HG02571 (cell line): ENCODE data around the gene DDX41.

Experiments used
- ATAC-seq: cut with Tn5 transposase; IDR thresholded peaks from one replicate; pipeline ENCODE4 v1.9.1; 2021; ENCODE audit warnings: mild to moderate bottlenecking, moderate library complexity; ENCODE audit not compliant: unreplicated experiment

The DDX41 gene

DNA sequence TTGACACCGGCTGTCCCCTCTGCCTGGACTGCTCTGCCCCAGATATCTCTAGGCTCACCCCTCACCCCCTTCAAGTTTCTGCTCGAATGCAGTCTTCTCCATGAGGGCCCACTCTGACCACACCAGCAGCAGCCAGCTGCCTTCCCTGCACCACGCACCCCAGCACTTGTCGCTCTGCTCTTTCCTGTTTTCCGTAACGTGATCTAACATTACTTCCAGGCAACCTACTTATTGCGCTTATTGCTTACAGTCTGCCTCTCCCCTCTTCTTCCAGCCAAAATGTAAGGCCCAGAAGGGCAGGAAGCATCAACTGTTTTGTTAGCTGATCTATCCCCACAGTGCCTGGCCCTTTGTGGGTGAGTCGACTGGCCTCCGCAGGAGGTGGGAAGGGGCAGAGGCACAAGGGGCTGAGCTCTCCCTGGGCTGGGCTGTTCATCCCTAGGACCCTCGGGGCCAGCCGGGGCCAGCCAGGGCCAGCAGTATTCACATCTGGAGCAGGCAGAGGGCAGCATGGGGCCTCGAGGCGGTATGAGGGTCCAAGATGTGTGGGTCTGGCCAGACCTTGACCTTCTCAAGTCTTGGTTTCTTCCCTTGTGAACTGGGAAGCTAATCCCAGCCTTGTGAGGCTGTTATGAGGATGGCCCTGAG is 31.7 kb downstream of the DDX41 start:
- no peak for ATAC-seq

GRCh38 chr5:177483994-177484901 is 32.5 kb downstream of the DDX41 start:
- no peak for ATAC-seq

- ATAC-seq = no peak
Observed at GRCh38 chr5:177483042-177483441, 33.7 kb downstream of the DDX41 start.

- ATAC-seq = no peak
Observed at GRCh38 chr5:177482359-177482795, 34.4 kb downstream of the DDX41 start.

- no peak for ATAC-seq
Observed at GRCh38 chr5:177479774-177480173, 37.0 kb downstream of the DDX41 start.

GRCh38 chr5:177478711-177479646 is 37.8 kb downstream of the DDX41 start:
- ATAC-seq = no peak

GRCh38 chr5:177477701-177478477 is 38.9 kb downstream of the DDX41 start:
- no peak for ATAC-seq

DNA sequence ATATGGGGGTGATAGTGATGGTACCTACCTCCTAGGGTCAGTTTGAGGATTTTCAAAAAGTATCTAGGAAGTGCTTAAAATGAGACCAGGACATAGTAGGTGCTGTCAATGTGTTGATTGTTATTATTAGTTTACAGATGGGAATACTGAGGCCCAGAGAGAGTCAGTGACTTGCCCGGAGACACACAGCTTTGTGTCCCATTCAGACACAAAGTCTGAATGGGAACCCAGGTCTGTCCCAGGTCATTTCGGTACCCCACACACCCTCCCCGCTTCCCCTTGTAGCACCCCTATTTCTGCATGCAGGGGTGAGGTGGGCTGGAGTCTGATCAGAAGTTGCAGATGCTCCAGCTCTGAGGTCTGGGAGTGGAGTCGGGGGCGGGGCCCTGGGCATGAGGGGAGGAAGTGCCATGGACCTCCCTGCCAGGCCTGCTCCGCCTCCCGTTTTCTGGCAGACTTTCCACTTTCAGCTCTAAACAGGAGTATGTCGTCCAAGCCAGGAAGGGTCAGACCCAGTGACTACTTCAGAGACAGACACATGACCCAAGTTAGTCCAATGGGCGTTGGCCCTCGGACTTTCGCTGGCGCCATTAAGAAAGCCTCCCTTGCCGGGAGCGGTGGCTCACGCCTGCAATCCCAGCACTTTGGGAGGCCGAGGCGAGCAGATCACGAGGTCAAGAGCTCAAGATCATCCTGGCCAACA is 40.1 kb downstream of the DDX41 start:
- no peak for ATAC-seq

DNA sequence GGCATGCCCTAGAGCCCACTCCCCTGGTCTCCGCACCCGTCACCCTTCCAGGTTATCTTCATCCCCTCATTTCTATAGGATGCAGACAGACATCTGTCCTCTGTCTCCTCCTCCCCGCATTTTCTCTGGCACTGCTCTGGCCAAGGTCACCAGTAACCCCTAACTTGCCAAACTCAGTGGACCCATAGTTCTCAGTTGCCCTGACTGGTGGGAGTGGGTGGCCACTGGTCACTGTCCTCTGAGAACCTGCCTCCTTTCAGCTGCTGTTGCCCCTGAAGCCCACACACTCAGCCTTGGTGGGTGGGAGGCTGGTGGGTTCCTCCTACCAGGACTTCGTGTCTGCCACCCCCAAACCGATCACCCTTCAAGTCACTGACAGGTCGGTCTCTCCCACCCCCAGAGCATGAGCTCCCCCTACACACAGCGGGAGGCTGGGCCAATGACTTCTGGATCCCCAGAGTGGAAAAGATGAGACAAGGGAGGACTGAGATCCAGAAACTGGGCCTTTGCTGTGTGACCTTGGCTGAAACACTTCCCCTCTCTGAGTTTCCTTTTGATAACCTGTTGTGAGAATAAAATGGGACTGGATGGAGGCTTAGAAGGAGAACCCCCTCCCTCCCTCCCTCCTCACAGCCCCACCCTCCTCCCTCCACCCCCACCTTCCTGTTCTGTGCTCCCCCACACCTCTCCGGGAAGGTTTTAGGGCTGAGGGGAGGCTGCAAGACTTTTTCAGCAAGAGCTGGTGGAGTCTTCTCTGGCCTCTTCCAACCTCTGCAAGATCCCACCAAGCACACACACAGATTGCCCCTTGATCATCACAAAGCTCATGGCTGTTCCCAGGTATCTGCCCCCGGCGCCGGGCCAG is 41.0 kb downstream of the DDX41 start:
- no peak for ATAC-seq

- no peak for ATAC-seq
Observed at GRCh38 chr5:177474846-177475562, 41.8 kb downstream of the DDX41 start.

GRCh38 chr5:177474002-177474476 is 42.7 kb downstream of the DDX41 start:
- ATAC-seq = no peak

DNA sequence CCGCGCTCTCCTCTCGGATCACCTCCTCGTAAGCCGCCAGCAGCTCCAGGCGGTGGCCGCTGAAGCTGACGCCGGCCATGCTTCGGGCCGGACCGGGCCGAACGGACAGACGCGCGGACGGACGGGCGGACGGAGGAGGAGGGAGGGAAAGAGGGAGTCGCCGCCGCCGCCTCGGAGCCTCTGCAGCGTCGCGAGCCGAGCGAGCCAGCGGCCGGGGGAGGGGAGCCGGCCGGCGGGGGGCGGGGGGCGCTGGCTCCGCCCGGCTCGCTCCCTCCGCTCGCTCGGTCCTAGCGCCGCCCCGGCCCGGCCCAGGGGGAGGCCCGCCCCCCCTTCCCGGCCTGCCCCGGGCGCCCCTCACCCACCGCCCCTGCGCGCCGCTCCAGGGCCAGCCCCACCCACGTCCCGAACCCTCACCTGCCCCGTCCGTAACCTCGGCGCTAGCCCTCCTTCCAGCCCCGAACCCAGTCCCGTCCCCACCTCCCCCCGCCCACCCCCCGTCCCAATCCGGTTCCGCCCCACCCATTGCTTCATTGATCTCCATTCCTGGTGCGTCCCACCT is 43.2 kb downstream of the DDX41 start, which contains the start of gene DBN1:
Gene DBN1 (minus strand): TSS at position 192 of the 559 bp plus-strand sequence. CDS start 113 bp downstream, at position 79.
- ATAC-seq = no peak

DNA sequence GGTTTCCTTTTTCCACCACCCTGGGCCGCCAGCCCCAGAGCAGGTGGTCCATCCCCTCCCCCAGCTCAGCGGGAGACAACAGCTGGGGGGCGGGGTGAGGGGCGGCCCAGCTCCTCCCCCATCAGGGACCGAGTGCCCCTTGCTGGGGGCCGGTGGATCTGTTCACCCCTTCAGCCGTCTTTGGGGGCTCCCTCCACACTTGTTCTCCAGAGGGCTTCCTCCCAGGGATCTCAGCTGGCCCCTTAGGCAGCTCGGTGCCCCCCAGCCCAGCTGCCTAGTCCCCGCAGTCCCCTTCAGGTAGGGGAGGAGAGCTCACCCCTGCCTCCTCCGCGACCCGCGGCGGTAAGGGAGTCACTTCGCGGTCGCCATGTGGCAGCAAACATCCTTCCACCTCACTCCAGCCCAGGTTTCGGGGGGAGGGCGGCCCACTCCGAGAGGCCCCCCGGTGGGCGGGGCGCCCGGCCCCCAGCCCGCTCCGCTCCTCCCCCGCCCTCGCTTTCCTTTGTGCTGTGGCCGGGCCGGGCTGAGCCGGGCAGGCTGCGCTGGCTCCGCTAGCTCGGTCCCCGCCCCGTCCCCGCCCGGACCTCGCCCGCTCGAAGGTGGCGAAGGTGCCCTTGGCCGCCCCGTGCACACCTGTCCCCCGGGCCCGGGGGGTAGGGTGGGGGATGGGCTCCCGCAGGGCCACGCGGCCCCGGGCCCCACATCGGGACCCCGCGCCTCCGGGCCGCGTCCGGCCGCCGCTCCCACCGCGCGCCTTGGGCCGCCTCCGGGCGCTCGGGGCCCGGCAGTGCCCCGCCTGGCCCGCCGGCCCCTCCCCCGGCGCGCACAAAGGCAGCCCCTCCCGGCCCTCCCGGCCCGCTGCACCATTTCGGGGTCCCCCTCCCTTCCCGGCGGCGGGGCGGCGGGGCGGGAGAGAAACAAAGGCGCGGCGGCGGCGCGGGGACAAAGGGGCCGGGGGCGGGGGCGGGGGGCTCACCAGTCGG is 44.0 kb downstream of the DDX41 start:
- no peak for ATAC-seq

GRCh38 chr5:177471610-177472356 is 45.0 kb downstream of the DDX41 start:
- no peak for ATAC-seq

- ATAC-seq = no peak
Observed at GRCh38 chr5:177470759-177471536, 45.8 kb downstream of the DDX41 start.
